Lung microvascular endothelial cell (primary cell): ENCODE data around the gene CFAP70. TPM values are rescaled to one million over a fixed set of nuclear protein-coding genes. Genes with fewer than 3 reads are reported as not detected.
A peak's percentile ranks its signal among the peaks of the same experiment; 100 is the strongest.

Experiments used
- DNase-seq, 2 donors: peaks; one replicate each; pipeline versions ENCODE4 v3.0.0 to v3.0.0-alpha.2; 2010; ENCODE audit warnings: low read depth in 2 of 2
- total RNA-seq: library from RNA; depleted of rRNA; stranded (reverse); fragments of >200 nt; gene quantifications from 2 replicates; pipeline ENCODE4 v1.2.1, GENCODE V29; 2014

Gene CFAP70
- total RNA-seq, 1 donor from 2014 or later, result 0.20 TPM

DNA sequence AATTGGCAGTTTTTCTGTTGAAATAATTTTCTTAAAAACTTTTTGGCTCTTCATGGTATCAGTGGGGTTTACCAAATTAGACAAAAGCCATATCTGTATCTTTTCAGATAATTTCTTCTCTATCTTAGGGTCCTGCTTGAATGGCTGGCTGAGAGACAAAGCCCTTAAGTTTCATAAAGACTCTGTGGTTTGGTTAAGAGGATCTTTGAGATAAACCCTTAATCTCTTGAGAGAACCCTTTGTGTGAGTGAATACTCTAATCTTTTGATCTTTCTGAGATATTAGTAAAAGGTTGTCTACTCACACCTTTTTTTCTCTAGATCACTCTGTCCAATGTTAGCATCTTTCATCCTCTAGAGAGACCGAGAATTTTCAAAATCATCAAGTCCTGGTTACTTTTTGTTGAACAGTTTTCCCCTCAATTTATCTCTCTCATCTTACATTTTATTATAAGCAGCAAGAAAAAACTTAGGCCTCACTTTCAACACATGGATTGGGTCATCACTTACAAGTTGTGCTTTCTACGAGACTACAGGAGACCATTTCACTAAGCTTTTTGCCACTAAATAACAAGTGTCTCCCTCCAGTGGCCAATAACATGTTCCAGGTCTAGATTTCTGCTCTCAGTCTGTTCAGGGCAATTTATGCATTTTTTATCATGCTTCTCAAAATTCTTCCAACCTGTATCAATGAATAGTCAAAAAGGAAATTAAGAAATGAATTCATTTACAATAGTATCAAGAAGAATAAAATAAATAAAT is 140.1 kb downstream of the CFAP70 start:
- peak; percentile 53 to 64 for DNase-seq

DNA sequence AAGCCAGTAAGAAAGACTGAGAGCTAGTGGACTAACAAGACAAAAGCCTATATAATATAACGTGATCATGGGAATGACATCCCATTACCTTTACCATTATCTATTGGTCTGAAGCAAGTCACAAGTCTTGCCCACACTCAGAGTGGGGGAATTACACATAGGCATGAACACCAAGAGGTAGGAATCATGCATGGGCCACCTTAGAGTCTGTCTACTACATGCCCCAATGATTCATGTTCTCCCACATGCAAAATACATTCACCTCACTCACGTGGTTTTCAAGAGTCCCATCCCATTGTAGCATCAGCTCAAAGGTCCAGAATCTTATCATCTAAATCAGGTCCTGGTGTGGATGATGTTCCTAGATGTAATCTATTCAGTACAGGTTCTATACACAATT is 141.0 kb downstream of the CFAP70 start:
- DNase-seq, result no peak

DNA sequence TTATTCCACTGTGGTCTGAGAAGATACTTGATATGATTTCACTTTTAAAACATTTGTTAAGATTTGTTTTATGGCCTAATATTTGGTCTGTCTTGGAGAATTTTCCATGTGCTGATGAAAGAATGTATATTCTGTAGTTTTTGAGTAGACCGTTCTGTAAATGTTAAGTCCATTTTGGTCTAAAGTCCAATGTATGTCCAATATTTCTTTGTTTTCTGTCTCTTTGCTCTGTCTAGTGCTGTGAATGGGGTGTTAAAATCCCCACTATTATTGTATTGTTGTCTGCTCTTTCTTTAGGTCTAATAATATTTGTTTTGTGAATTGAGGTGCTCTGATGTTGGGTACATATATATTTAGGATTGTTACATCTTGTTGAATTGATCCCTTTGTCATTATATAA is 142.9 kb downstream of the CFAP70 start:
- DNase-seq, result no peak

DNA sequence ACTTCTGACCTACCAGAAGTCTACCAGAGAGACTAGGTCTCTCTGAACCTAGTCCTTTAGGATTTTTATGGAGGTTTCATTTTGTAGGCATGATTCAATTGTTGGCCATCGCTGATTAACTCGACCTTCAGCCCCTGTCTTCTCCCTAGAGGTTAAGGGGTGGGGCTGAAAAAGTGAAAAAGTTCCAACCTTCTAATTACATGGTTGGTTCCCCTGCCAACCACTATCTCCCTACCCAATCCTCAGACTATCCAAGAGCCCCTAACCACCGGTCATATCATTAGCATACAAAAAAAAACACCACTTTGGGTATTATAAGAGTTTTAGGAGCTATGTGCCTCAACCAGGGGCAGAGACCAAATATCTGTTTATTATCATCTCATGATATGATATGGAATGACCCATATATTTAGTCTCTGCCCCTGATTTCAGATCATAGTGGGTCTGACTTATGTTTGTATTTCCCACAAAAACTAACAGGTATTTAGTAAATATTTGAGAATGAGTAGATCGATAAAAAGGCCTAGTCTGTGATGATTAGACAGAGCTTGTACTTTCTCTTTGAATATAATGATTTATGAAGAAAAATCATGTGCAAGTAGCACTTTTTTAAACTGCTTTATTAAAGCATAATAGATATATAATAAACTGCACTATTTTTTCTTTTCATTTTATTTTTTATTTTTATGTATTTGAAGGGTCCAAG is 147.4 kb downstream of the CFAP70 start:
- DNase-seq, result no peak

DNA sequence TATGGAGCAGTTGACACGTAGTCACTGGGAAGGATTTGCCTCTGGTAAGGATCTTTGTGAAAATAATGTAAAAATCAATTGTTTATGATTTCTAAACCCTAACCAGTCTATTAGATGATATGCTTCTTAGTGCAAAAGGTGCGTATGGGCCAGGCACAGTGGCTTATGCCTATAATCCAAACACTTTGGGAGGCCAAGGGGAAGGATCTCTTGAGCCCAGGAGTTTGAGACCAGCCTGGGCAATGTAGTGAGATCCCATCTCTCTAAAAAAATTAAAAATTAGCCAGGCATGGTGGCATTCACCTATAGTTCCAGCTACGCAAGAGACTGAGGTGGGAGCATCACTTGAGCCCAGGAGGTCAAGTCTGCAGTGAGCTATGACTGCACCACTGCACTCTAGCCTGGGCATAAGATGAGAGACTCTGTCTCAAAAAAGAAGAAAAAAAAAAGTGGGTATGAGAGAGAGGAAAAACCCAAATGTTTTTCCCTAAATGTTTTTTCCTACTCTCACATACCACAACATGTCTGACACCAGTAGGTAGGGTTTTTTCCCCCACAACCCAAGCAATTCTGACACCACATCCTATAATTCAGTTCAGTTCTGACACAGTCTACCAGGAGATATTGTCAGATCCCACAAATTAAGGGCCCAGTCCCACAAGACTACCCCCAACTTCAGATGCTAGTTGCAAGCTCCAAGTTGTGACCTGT is 148.1 kb downstream of the CFAP70 start:
- DNase-seq, result no peak

DNA sequence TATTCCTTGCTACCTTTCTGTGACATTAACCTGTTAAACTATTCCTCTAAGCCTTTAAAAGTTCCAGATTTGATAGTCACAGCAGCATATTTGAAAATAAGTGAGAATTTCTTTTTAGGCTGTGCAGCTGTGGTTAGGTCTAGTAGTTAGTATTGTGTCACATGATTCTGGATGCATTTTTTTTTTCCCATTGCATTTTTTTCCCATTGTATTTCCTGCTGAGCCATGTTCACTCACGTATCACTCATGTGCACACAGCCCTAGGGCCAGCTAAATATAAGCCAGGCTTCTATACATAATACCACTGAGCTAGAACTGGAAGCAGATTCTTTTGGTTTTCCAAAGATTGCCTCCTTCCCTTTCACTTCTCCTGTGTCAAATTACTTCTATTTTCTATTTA is 149.0 kb downstream of the CFAP70 start:
- peak; percentile 74 to 80 for DNase-seq

DNA sequence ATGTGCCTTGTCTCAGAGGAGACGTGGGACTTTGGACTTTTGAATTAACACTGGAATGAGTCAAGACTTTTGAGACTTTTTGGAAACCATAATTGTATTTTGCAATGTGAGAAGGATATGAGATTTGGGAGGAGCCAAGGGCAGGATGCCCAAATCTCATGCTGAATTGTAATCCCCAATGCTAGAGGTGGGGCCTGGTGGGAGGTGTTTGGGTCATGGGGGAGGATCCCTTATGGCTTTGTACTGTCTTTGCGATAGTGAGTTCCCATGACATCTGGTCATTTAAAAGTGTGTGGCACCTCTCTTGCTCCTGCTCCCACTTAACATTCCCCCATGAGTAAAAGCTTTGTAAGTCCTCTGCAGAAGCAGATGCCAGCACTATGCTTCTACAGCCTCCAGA is 150.8 kb downstream of the CFAP70 start:
- no peak for DNase-seq

DNA sequence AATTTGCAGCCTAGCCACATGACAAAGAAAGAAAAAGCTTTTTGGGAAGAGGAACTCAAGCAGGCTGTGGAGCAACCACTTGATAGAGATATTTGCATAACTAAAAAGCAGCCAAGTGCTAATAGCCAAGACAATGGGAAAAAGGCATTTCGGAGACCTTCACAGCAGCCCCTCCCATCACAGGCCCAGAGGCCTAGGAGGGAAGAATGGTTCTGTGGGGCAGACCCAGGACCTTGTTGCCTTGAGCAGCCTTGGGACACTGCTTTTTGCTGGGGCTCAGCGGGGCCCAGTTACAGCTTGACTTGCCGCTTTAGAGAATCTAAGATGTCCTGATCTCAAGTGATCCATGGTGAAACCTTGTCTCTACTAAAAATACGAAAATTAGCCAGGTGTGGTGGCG is 152.3 kb downstream of the CFAP70 start:
- DNase-seq, result no peak

DNA sequence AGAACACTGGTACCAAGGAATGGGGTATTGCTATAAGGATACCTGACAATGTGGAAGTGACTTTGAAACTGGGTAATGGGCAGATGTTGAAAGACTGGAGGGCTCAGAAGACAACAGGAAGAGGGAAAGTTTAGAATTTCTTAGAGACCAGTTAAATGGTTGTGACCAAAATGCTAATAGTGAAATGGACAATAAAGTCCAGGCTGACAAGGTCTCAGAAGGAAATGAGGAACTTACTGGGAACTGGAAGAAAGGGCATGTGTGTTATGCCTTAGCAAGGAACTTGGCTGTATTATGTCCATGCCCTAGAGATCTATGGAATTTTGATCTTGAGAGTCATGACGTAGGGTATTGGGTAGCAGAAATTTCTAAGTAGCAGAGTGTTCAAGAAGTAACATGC is 152.8 kb downstream of the CFAP70 start:
- no peak for DNase-seq

DNA sequence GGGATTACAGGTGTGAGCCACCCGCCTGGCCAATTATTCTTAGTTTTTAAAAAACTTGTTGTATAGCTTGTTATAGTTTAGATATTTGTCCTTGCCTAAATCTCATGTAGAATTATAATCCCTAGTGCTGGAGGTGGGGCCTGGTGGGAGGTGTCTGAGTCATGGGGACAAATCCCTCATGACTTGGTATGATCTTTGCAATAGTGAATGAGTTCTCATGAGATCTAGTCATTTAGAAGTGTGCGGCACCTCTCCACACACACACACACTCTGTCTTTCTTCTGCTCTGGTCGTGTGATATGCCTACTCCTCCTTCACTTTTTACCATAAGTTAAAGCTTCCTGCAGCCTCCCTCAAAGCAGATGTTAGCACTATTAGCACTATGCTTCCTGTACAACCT is 153.6 kb downstream of the CFAP70 start:
- no peak for DNase-seq

Other genes with a start within 250 kb of the CFAP70 start
- 1.2 and 1.7 TPM in 2 replicates for gene NUDT13, start 248.4 kb downstream of the CFAP70 start, total RNA-seq
- gene ECD, start 190.9 kb downstream of the CFAP70 start, total RNA-seq, result 15.7 and 19.4 TPM in 2 replicates
- gene FAM149B1, start 190.7 kb downstream of the CFAP70 start, total RNA-seq, result 15.5 and 26.8 TPM in 2 replicates
- gene DNAJC9, start 111.6 kb downstream of the CFAP70 start, total RNA-seq, result 18.1 and 22.7 TPM in 2 replicates
- 52.1 and 53.0 TPM in 2 replicates for gene MRPS16, start 106.2 kb downstream of the CFAP70 start, total RNA-seq
- 70.6 and 71.2 TPM in 2 replicates for gene ANXA7, start 55.2 kb upstream of the CFAP70 start, total RNA-seq
- 0.22 and 0.60 TPM in 2 replicates for gene MSS51, start 74.7 kb upstream of the CFAP70 start, total RNA-seq
- gene PPP3CB, start 137.2 kb upstream of the CFAP70 start, total RNA-seq, result 6.3 and 7.9 TPM in 2 replicates
- gene USP54, start 232.5 kb upstream of the CFAP70 start, total RNA-seq, result 3.4 and 7.2 TPM in 2 replicates